Measurements from ENCODE around the gene C2CD2. TPM values are rescaled to one million over a fixed set of nuclear protein-coding genes. Genes with fewer than 3 reads are reported as not detected.
A peak's percentile ranks its signal among the peaks of the same experiment; 100 is the strongest.

Gene C2CD2
- total and polyA plus RNA-seq, 10 of the 15 experiments (the other 5 are each of a cell fraction or from before 2014, with no cell fraction given): 2.2 to 30.9 (median 9.9) TPM

GRCh38 chr21:41926117-41926806, 27.6 kb downstream of the C2CD2 start (continued):
- TF ChIP-seq SP1 (IDR thresholded peaks at IDR 0.05; ENCODE audit: low read depth, low read length) (peak; percentile 53), ETV6 (conservative IDR thresholded peaks at IDR 0.05 in 1 of 2, IDR thresholded peaks at IDR 0.05 in 1 of 2; ENCODE audit: borderline replicate concordance in 1 of 2, low read depth in 1 of 2) (no peak), ZNF274 (IDR thresholded peaks at IDR 0.05; ENCODE audit: insufficient read depth, insufficient read length) (no peak), NBN (IDR thresholded peaks at IDR 0.05) (peak; percentile 33; the same call in 1 of the 2 replicates), BACH1 (IDR thresholded peaks at IDR 0.05; ENCODE audit: borderline replicate concordance) (no peak), SREBF1 (IDR thresholded peaks at IDR 0.05; ENCODE audit: low read length) (no peak), PAX5 (IDR thresholded peaks at IDR 0.05; ENCODE audit: borderline replicate concordance, low read depth, low read length) (no peak), SPI1 (IDR thresholded peaks at IDR 0.05; ENCODE audit: borderline replicate concordance, insufficient read depth, low read depth, low read length) (no peak), CHD4 (IDR thresholded peaks at IDR 0.05) (no peak), ZSCAN29 (IDR thresholded peaks at IDR 0.05) (no peak), RFX5 (IDR thresholded peaks at IDR 0.05; ENCODE audit: low read depth, low read length) (no peak), MYC (IDR thresholded peaks at IDR 0.05; ENCODE audit: insufficient read depth, insufficient read length, insufficient replicate concordance, low read length, severe bottlenecking) (no peak), NRF1 (conservative IDR thresholded peaks at IDR 0.05; ENCODE audit: low read depth, low read length) (no peak), IKZF2 (IDR thresholded peaks at IDR 0.05) (peak; percentile 56 to 60; a peak in 1 of 4 replicates), DPF2 (IDR thresholded peaks at IDR 0.05) (no peak), BHLHE40 (IDR thresholded peaks at IDR 0.05; ENCODE audit: borderline replicate concordance in 1 of 2, low read depth in 2 of 2, low read length in 1 of 2) (no peak), CBFB (IDR thresholded peaks at IDR 0.05; ENCODE audit: low read depth) (no peak), NKRF (conservative IDR thresholded peaks at IDR 0.05) (no peak), CTCF (IDR thresholded peaks at IDR 0.05 in 2 of 3, conservative IDR thresholded peaks at IDR 0.05 in 1 of 3; ENCODE audit: control insufficient read depth in 2 of 3, extremely low read depth in 1 of 3, insufficient read depth in 1 of 3, low read depth in 3 of 3, low read length in 3 of 3) (no peak), IKZF1 (conservative IDR thresholded peaks at IDR 0.05) (peak; percentile 61)
- TF ChIP-seq, protein P1, sequence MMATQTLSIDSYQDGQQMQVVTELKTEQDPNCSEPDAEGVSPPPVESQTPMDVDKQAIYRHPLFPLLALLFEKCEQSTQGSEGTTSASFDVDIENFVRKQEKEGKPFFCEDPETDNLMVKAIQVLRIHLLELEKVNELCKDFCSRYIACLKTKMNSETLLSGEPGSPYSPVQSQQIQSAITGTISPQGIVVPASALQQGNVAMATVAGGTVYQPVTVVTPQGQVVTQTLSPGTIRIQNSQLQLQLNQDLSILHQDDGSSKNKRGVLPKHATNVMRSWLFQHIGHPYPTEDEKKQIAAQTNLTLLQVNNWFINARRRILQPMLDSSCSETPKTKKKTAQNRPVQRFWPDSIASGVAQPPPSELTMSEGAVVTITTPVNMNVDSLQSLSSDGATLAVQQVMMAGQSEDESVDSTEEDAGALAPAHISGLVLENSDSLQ (IDR thresholded peaks at IDR 0.05): no peak
- TF ChIP-seq, protein P2, sequence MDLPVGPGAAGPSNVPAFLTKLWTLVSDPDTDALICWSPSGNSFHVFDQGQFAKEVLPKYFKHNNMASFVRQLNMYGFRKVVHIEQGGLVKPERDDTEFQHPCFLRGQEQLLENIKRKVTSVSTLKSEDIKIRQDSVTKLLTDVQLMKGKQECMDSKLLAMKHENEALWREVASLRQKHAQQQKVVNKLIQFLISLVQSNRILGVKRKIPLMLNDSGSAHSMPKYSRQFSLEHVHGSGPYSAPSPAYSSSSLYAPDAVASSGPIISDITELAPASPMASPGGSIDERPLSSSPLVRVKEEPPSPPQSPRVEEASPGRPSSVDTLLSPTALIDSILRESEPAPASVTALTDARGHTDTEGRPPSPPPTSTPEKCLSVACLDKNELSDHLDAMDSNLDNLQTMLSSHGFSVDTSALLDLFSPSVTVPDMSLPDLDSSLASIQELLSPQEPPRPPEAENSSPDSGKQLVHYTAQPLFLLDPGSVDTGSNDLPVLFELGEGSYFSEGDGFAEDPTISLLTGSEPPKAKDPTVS (IDR thresholded peaks at IDR 0.05; ENCODE audit: low read depth, low read length): no peak
- TF ChIP-seq, protein P3, sequence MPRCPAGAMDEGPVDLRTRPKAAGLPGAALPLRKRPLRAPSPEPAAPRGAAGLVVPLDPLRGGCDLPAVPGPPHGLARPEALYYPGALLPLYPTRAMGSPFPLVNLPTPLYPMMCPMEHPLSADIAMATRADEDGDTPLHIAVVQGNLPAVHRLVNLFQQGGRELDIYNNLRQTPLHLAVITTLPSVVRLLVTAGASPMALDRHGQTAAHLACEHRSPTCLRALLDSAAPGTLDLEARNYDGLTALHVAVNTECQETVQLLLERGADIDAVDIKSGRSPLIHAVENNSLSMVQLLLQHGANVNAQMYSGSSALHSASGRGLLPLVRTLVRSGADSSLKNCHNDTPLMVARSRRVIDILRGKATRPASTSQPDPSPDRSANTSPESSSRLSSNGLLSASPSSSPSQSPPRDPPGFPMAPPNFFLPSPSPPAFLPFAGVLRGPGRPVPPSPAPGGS (IDR thresholded peaks at IDR 0.05; ENCODE audit: borderline replicate concordance, insufficient read depth, low read depth, low read length, poor library complexity, severe bottlenecking): no peak

All from GM12878 (cell line).